AG04450 (cell line): ENCODE measurements around the gene GDAP1L1. TPM values are rescaled to one million over a fixed set of nuclear protein-coding genes. Genes with fewer than 3 reads are reported as not detected.

Source experiments
- CTCF ChIA-PET: fragments of 300-600, 350-600 bp; formaldehyde crosslinking; extraction: SDS; loops from one replicate; lab custom pipeline; 2022; ENCODE audit warnings: antibody characterized with exemption, inconsistent platforms; lab: Charles Lee
- POLR2A ChIA-PET: fragments of 350-600 bp; formaldehyde crosslinking; extraction: SDS; loops from one replicate; lab custom pipeline; 2021; ENCODE audit warnings: antibody characterized with exemption, inconsistent platforms; lab: Yijun Ruan, JAX
- DNase-seq: peaks from one replicate; pipeline ENCODE4 v3.0.0-alpha.2; 2011; ENCODE audit warnings: low read depth, low spot score
- H3K27ac ChIP-seq: one replicate; pipeline ENCODE4 v1.5.1; 2012; ENCODE audit warnings: low read depth, low read length, control low read depth
- H3K27me3 ChIP-seq: one replicate; pipeline ENCODE4 v1.6.0; 2012; ENCODE audit warnings: low read length; ENCODE audit not compliant: control insufficient read depth, insufficient read depth
- H3K4me3 ChIP-seq: 2 replicates; pipeline ENCODE4 v1.5.1; 2011; ENCODE audit warnings: mild to moderate bottlenecking, low read depth, low read length, control low read depth
- H3K9me3 ChIP-seq: 2 replicates; pipeline ENCODE4 v1.5.1; 2012; ENCODE audit warnings: low read length; ENCODE audit not compliant: control insufficient read depth, insufficient read depth
- polyA plus RNA-seq: library from polyadenylated mRNA; depleted of rRNA; stranded (reverse); fragments of >200 nt; gene quantifications from 2 replicates; pipeline ENCODE4 v1.2.3, GENCODE V29; 2011
- TF ChIP-seq, protein P1 (sequence below): IDR thresholded peaks from 2 replicates; pipeline ENCODE4 v1.5.1; 2011; ENCODE audit warnings: low read depth, low read length, control low read depth, inconsistent platforms

GDAP1L1 gene
- polyA plus RNA-seq, 1 experiment: not detected

DNA sequence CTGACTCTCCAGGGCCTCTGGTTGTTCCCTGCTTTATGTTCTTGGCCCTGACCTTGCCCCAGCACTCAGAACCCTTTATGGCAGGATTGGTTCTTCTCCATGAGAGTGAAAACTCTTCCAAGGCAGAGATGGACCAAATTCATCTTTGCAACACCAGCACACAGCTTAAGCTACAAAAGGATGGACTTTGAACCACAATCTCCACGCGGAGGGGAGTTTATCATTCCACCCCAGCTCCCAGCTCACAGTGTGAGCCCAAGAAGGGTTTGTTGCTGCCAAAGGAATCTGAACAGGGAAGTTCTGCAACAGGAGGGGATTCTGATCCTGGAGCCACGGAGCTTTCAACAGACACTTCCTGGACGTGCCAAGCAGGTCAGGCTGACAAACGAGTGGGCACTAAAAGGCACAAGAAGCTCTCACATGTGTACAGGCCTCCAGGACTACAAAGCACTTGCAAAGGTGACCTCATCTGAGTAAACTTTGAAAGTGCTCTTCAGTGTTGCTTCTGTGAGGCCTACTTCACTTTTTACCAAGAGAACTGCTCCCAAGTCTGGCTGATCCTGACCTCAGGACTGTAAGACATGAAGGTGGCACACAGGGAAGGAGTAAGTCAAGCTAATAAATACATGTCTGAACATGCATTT, 55.0 kb downstream of the GDAP1L1 start:
- no peak overlapping the region for H3K27ac ChIP-seq
- no peaks in the 10 kb centered on the region; the same call in 1 of the 2 replicates for H3K9me3 ChIP-seq
- no peak overlapping the region for H3K4me3 ChIP-seq
- H3K27me3 ChIP-seq: no peaks in the 10 kb centered on the region
- TF ChIP-seq, protein P1, sequence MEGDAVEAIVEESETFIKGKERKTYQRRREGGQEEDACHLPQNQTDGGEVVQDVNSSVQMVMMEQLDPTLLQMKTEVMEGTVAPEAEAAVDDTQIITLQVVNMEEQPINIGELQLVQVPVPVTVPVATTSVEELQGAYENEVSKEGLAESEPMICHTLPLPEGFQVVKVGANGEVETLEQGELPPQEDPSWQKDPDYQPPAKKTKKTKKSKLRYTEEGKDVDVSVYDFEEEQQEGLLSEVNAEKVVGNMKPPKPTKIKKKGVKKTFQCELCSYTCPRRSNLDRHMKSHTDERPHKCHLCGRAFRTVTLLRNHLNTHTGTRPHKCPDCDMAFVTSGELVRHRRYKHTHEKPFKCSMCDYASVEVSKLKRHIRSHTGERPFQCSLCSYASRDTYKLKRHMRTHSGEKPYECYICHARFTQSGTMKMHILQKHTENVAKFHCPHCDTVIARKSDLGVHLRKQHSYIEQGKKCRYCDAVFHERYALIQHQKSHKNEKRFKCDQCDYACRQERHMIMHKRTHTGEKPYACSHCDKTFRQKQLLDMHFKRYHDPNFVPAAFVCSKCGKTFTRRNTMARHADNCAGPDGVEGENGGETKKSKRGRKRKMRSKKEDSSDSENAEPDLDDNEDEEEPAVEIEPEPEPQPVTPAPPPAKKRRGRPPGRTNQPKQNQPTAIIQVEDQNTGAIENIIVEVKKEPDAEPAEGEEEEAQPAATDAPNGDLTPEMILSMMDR: no peak
- ChIA-PET CTCF (interaction anchor here (1.8 kb wide), 1 partner anchor 85 kb away, joined by 4 read pairs; no protein-coding TSS in a partner anchor), POLR2A (no interaction called here)
- no peak for DNase-seq

DNA sequence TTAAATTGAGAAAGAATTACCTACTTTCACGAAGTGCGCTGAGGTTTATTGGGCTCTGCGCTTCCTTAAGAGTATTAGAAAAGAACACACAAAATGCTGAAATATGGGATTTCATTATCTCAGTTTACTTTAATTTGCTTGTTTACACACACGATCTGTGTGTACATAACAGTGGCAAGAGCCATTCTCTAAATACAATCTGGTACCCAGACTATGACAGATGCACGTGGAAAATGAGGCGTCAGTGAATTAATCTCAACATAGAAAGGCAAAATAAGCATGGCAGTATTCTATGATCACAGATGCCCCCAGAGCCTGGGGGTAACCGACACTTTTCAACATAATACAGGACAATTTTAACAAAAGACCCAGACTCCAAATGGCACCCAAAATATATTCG, 55.6 kb downstream of the GDAP1L1 start:
- Histone ChIP-seq H3K4me3 (no peak overlapping the region), H3K9me3 (no peaks in the 10 kb centered on the region; the same call in 1 of the 2 replicates), H3K27ac (no peak overlapping the region), H3K27me3 (no peaks in the 10 kb centered on the region)
- CTCF ChIA-PET: interaction anchor here (1.8 kb wide), 1 partner anchor 85 kb away, joined by 4 read pairs; no protein-coding TSS in a partner anchor
- POLR2A ChIA-PET: no interaction called here
- no peak for DNase-seq
- TF ChIP-seq, protein P1: no peak

DNA sequence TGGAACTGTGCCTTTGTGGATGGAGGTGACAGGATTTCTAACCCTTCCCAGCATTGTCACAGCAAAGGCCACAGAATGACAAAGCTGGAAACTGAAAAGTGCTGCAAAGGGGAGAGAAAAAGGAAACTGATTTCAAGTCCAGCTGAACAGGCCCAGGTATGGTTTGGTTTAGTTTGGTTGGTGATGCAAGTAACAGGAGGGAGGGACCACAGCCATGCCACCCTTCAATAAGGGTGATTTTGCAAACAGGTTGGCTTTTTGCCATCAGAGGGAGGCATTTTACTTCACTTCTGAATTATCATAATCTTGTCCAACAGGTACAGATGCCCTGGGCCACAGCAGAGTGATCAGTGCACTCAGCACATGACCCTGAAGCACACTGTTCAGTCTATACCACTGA, 57.3 kb downstream of the GDAP1L1 start:
- Histone ChIP-seq H3K4me3 (no peak overlapping the region), H3K9me3 (no peaks in the 10 kb centered on the region; the same call in 1 of the 2 replicates), H3K27me3 (no peaks in the 10 kb centered on the region), H3K27ac (no peak overlapping the region)
- DNase-seq: no peak
- ChIA-PET POLR2A (no interaction called here), CTCF (interaction anchor here (1.2 kb wide), 1 partner anchor 91 kb away, joined by 3 read pairs; no protein-coding TSS in a partner anchor)
- TF ChIP-seq, protein P1: no peak

DNA sequence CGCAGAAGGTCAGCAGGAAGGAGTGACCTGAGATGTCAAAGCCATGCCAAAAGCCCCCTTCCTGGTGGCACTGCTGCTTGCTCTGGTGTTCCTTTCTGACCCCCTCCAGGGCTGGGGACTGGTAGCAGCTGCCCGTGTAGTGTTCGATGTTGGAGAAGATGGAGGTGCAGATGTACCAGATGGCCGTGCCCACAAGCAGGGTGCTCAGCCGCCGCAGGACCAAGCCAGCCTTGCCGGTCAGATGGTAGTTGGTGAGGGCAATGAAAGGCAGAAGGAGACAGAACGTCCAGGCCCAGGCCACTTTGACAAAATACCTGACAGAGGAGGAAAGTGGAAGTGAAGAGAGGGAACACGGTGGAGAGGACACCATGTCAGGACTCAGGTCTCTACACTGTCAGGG, 59.8 kb downstream of the GDAP1L1 start:
- CTCF ChIA-PET: interaction anchor here (10.3 kb wide), 1 partner anchor 91 kb away, joined by 287 read pairs; no protein-coding TSS in a partner anchor
- TF ChIP-seq, protein P1: no peak
- peaks cover 6% of the 10 kb centered on the region; the same call in 1 of the 2 replicates for H3K9me3 ChIP-seq
- no peak for DNase-seq
- H3K27ac ChIP-seq: no peak overlapping the region
- POLR2A ChIA-PET: no interaction called here
- H3K4me3 ChIP-seq: no peak overlapping the region
- H3K27me3 ChIP-seq: no peaks in the 10 kb centered on the region
